Endothelial cell of hepatic sinusoid (primary cell): Measurements from ENCODE around the gene RIPK4.

Experiments used
- in situ Hi-C: cut with HindIII; loops from 2 replicates; pipeline ENCODE4 v1.10.0; 2017; ENCODE audit warnings: low sequenced_read_pairs

The RIPK4 gene

GRCh38 chr21:41755934-41756773, 10.7 kb downstream of the RIPK4 start:
- in situ Hi-C loops = no loop called here

- in situ Hi-C loops = no loop called here
Measured at GRCh38 chr21:41755258-41755933, 11.5 kb downstream of the RIPK4 start.

- in situ Hi-C loops = no loop called here
Measured at GRCh38 chr21:41754479-41754891, 12.4 kb downstream of the RIPK4 start.

GRCh38 chr21:41753006-41753898, 13.6 kb downstream of the RIPK4 start:
- in situ Hi-C loops = no loop called here

- in situ Hi-C loops = no loop called here
Measured at GRCh38 chr21:41752231-41752681, 14.6 kb downstream of the RIPK4 start.

- in situ Hi-C loops = no loop called here
Measured at GRCh38 chr21:41751611-41752011, 15.2 kb downstream of the RIPK4 start.

GRCh38 chr21:41750532-41751151, 16.2 kb downstream of the RIPK4 start:
- in situ Hi-C loops = no loop called here

- in situ Hi-C loops = no loop called here
Measured at GRCh38 chr21:41750051-41750450, 16.8 kb downstream of the RIPK4 start.

GRCh38 chr21:41749286-41749685, 17.6 kb downstream of the RIPK4 start:
- in situ Hi-C loops = no loop called here

GRCh38 chr21:41747943-41748738, 18.7 kb downstream of the RIPK4 start:
- in situ Hi-C loops = no loop called here

- in situ Hi-C loops = no loop called here
Measured at GRCh38 chr21:41746744-41747006, 20.2 kb downstream of the RIPK4 start.

- in situ Hi-C loops = no loop called here
Measured at GRCh38 chr21:41745971-41746743, 20.7 kb downstream of the RIPK4 start.

GRCh38 chr21:41745026-41745820, 21.6 kb downstream of the RIPK4 start:
- in situ Hi-C loops = no loop called here

GRCh38 chr21:41744028-41744930, 22.6 kb downstream of the RIPK4 start:
- in situ Hi-C loops = no loop called here

GRCh38 chr21:41743321-41744027, 23.4 kb downstream of the RIPK4 start:
- in situ Hi-C loops = no loop called here

- in situ Hi-C loops = no loop called here
Measured at GRCh38 chr21:41742073-41742875, 24.6 kb downstream of the RIPK4 start.
